Esophagus mucosa (tissue), 1 donor: ENCODE data around the gene ZNF768. TPM values are rescaled to one million over a fixed set of nuclear protein-coding genes. Genes with fewer than 3 reads are reported as not detected.
A peak's percentile ranks its signal among the peaks of the same experiment; 100 is the strongest.

Source experiments
- ATAC-seq: fragments of 200-7000 bp; cut with Tn5 transposase; one replicate; pipeline ENCODE4 v1.9.1; 2020
- total RNA-seq: library from RNA; stranded (reverse); gene quantifications from one replicate; pipeline ENCODE4 v1.2.4, GENCODE V29; 2023
- donor health status: DM: yes; HTN: yes; CAD: no.

The ZNF768 gene
- total RNA-seq, result 11.7 TPM

DNA sequence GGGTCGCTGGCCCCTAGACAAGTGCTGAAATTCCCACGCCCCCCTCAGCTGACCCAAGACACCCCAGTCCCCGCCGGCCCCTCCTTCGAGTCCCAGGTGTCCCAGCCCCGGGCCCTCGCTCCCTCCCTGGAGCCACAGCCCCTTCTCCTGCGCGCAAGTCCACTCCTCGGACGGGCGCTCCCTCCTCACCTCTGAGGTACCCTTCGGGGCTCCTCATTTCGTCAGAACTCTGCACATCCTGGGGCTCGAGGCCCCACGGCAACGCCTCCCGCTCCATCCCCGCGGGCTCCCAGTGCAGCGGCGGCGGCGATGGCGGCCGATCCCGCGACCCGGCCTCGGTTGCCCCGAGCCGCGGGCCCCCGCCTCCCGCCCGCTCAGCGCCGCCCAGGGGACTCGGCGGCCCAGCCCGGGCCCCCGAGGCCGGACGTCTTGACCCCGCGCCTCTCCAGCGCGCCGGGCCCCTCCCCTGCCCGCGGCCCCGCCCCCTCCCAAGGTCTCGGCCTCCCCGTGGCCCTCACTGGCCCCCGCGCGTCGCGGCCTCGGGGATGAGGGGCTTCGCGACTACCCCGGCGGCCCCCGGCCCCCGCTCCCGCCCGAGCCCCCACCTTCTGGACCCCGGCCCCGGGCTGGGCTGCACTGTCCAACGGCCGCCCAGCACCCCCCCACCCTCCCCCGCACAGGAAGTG is at the start of gene ZNF768:
TSS of gene ZNF768 (minus strand) at position 430 of the 686 bp plus-strand sequence. CDS start at position 277, 153 bp downstream.
- ATAC-seq, result peak; percentile 12

DNA sequence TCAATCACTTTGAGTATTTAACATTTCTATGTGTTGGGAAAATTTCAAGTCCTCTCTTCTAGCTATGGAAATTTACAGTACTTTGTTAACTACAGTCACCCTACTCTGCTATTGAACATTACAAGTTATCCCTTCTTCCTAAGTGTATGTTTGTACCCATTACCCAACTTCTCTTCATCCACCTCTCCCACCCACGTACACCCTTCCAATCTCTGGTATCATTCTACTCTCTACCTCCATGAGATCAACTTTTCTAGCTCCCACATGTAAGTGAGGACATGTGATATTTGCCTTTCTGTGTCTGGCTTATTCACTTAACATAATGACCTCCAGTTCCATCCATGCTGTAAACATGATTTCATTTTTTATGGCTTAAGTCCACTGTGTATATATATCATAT is 48.3 kb upstream of the ZNF768 start:
- ATAC-seq, result no peak

DNA sequence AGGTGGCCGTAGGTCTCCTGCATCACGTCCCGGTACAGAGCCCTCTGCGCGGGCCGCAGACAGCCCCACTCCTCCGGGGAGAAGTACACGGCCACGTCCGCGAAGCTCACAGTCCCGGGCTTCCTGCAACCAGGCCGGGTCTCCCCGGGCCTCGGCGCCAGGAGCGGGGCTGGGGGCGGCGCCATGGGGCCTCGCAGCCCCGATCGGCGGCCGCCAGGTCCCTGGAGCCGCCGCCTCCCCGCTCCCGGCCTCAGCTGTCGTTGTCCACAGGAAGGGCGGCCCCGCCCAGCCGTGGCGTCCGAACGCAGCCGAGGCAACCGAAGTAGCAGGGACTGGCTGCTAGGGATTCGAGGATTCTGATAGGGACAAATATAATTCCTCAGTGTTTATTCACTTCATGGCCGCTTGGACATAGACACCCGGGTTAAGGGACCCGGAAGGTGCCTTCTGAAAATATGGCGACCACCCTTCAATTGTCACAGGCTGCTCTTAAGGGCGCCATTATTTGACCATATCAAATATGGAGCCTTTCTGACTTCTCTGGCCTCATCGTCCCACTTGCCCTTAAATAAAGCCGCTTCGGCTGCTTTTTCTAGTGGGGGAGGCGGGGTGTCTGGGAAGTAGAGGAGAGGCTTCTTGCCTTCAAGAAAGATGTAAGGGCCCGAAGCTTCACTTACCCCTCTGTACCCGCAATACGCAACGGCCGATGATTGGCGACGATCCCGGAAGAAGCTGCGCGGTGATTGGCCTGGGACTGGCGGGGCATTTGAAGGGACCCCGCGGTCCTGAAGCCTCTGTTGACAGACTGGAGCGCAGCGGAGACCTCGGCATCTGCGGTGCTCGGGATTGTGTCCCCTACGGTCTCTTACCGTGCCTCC is 45.3 kb upstream of the ZNF768 start, which contains the start of gene ZNF688:
TSS of gene ZNF688 (minus strand) at position 270 of the 878 bp plus-strand sequence. CDS start at position 185, 85 bp downstream.
- ATAC-seq, result peak; percentile 78

DNA sequence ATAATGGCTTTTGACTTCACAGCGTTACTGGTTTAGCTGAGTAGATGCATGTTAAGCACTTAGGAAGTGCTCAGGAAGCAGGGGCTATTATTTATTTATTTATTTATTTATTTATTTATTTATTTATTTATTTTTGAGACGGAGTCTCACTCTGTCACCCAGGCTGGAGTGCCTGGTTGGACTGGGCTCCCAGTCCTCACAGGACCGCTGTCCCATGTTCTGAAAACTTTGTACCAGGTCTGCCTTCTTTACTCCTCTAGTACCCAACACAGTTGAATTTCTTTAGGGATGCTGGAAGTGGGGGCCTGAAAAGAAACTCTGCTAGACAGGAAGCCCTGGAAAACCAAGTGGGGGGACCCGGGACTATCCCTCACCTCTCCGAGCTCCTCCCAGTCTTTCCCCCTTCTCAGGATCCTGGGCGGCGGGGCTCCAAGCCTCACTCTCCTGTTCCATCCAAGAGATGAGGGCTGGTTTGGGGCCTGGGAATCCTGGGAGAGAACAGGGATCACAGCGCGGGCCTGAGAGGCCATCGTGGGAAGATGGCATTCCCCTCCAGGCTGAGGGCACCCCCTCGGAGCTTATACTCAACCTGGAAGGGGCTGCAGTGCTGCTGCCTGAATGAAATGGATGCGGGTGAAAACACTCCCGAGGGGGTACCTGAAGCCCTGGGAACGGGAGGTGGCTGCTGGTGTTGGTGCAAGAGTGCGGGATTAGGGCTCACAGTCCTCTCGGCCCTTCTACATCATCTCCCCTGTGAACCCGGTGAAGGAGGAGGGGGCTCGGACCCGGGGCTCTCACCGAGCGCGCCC is 44.5 kb upstream of the ZNF768 start:
- ATAC-seq, result no peak

DNA sequence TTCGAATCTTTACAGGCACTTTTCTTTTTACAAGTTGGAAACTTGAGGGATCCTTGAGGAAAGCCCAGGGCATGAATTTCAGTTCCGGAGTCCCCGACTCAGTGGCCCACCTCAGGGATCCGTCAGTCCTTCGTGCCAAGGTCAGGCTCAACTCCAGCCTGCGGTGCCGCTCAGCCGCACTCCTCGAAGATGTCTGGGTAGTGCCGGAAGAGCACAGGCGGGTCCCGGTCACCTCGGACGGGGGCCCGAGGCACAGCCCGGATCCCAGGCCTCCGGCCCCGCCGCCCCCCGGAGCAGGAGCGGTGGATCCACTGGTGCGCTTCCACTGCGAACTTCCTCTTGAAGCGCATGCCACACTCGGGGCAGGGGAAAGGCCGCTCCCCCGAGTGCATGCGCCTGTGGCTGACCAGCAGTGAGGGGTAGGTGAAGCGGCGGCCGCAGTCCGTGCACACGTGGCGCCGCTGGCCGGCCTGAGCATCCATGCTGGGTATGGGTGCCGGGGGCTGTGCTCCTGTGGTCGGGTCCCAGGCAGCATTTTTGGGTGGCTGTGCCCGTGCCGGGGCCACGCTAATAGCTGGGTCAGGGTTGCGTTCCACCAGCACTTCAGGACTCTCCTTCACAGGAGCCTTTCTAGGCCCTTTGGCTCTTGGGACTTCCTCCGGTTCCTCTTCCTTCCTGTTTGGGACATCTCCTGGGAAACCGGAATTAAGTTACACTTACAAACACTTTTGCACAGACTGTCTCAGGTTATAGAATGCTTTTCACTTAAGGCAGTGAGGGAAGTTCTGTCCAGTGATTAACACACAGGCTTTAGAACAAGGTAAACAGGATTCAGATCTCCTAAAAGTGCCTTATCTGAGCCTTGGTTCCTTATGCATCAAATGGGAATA is 43.6 kb upstream of the ZNF768 start:
- ATAC-seq, result no peak

DNA sequence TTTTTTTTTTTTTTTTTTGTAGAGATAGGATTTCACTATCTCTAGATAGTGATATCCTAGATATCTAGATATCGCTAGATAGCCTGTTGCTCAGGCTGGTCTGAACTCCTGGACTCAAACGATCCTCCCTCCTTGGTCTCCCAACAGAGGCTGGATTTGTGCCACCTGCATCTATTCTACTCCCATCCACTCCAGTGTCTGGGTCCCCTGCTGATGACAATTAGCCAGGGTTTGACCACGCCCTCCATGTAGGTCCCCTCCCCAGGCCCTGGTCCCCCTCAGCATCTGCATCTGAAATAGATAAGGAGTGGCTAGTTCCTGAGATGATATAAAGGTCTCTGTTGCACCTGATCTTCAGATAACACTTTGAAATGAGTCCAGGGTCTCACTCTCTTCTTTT is 42.9 kb upstream of the ZNF768 start:
- ATAC-seq, result no peak

DNA sequence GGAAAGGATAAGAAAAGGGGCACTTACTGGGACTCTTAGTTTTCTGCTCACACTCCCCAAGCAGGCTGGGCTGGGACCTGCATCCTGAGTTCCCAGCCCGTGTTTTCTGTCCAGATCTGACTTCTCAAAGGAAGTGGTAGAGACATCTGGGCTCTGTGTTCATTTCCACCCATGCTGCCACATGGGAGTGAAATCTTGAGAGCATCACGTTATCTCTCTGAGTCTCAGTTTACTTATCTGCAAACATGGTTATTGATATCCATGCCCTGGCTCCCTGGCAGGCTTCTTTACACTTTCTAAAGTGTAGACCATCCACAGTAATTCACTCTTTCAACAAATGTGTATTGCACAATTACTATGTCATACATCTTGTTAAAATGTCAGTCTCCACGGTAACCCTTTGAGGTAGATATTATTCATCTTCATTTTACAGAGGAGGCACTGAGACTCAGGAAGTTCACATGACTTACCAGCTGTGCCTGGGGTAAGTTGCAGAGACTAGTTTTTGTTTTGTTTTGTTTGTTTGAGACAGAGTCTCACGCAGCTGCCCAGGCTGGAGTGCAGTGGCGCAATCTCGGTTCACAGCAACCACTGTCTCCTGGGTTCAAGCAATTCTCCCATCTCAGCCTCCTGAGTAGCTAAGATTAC is 41.7 kb upstream of the ZNF768 start:
- ATAC-seq, result peak; percentile 71

DNA sequence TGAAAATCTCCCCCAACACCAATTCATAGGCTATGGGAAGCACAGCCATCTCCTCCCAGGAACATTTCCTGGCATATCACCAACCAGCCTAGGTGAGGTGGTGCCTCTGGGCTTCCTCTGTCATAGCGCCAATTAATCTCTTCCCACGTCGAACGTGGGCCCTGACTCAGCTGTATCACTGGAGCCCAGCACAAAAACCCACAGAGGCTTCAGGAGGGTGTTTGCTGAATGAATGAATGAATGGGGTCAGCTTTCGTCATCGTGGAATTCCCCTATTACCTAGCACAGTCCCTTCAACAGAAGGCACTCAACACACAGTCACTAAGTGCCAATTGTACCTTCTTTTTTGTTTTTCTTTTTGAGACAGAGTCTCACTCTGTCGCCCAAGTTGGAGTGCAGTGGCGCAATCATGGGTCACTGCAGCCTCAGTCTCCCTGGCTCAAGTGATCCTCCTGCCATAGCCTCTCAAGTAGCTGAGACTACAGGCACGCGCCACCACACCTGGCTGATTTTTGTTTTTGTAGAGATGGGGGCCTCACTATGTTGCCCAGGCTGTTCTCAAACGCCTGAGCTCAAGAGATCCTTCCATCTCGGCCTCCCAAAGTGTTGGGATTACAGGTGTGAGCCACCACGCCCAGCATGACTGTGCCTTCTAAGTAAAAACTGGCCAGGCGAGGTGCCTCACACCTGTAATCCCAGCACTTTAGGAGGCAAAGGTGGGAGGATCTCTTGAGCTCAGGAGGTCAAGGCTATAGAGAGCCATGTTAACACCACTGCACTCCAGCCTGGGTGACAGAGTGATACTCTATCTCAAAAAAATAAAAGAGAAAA is 41.0 kb upstream of the ZNF768 start:
- peak; percentile 6 for ATAC-seq

DNA sequence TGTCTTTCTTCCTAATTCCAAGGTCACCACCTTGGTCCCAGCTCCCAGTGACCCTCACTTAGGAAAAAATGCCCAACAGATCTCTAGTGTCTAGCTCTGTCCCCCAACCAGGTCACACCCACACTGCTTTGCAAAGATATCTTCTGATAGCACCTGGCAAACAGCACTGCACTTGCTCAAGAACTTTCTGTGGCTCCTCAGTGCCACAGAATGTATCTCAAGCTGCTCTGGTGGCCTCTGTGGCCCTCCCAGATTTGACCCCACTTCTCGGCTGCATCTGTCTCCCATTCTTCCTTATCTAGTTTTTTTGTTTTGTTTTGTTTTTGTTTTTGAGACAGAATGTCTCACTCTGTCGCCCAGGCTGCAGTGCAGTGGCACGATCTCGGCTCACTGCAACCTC is 40.2 kb upstream of the ZNF768 start:
- no peak for ATAC-seq

DNA sequence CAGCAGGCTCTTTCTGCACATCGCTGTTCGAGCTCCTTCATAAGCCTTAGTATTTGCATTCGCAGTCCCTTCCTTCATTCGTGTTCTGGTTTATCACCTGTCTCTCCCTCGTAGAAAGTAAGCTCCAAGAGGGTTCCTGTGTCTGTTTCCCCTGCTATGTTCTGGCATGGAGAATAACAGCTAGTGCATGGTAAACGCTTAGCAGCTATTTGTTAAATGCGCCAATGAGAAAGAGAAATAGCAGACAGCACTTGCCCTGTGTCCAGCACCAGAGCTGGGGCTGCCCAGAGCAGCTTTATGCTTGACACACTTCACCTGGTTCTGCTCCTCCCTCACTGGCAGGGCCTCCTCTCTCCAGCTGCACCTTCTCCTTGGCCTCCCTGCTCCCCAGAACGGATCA is 39.6 kb upstream of the ZNF768 start:
- no peak for ATAC-seq

DNA sequence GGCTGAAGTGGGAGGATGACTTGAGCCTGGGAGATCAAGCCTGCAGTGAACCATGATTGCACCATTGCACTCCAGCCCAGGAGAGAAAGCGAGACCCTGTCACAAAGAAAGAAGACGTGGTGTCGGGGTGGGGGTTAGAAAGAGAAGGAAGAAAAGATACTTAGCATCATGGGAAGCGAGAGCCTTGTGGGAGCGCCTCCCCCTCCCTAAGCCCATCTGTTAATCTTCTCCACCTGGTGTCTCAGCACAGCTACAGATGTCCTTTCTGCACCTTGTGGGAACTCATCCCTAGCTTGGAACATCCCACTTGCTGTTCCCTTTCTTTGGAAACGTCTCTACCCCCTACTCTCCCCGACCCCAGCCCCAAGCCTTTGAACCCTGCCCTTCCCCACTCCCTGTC is 39.2 kb upstream of the ZNF768 start:
- no peak for ATAC-seq

DNA sequence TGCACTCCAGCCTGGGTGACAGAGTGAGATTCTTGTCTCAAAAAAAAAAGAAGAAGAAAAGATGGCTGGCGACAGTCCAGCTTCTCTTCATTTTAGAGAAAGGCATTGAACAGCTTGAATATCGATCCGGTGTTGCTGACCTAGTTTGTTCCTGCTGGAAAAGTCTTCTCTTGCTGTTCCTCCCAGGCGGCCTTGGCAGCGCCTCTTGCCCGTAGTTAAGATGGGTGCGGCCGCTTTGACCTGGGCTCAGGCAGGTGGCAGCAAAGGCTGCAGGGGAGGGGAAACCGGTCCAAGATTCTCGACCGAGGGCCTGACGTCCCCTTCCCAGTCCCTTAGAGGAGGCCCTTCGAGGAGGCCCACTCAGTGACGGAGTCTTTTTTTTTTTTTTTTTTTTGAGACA is 35.7 kb upstream of the ZNF768 start:
- ATAC-seq, result no peak

DNA sequence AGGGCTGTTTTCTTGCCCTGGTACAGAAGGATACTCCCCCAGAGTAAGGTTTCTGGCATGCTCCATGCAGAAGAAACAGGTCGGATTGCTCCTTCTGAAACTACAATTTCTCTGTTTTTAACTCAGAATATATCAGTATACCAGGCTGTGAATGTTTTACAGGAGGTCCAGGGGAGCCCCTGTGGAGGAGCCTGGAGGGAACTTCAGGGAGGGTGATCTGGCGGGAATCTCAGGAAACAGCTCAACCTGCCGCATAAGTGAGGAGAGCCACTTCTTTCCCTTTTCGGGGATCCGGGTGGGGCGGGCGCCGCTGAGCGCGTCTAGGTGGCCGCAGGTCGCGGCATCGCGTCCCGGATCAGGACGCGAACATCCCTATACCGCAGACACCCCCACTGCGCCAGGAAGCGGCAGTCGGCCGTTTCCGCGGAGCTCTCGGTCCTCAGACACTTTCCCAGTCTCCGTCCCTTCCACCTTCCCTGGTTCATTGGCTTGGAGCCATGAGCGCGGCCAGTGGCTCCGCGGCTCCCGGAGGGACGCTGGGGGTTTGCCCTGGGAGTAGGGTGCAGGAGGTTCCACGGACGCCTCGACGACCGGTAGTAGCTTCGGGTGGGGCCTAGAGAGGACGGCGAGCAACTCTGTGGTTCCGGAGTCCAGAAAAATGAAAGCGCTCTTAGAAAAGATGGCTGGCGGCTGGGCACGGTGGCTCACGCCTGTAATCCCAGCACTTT is 34.9 kb upstream of the ZNF768 start:
- no peak for ATAC-seq

DNA sequence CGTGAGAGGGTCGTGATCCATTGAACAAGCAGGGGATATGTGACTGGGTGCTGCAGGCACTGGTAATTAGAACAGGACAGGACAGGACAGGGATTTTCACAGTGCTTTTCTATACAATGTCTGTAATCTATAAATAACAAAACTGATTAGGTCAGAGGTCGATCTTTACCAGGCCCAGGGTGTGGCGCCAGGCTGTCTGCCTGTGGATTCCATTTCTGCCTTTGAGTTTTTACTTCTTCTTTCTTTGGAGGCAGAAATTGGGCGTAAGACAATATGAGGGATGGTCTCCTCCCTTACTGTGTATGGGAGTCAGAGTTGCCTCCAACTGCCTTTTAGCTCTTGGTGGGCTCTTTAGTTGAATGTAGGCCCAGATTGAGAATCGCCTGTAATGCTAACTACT is 33.3 kb upstream of the ZNF768 start:
- no peak for ATAC-seq

DNA sequence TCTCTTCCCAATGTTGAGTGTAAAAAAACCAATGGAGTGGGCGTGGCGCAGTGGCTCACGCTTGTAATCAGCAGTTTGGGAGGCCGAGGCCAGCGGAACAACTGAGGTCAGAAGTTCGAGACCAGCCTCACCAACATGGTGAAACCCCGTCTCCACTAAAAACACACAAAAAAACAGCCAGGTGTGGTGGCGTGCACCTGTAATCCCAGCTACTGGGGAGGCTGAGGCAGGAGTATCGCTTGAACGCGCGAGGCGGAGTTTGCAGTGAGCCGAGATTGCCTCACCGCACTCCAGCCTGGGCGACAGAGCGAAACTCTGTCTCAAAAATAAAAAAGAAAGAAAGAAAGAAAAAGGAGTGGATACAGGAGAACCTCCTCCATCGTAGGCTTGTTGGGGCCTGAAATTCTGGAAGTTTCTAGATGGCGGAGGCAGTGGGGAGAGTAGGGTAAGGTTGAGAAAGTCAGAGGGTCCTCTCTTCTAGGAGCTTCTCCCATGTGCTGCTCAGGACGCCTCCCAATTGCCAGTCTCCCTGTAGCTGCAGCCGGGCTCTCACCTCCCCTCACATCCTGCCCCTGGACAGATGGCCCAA is 32.5 kb upstream of the ZNF768 start:
- no peak for ATAC-seq

DNA sequence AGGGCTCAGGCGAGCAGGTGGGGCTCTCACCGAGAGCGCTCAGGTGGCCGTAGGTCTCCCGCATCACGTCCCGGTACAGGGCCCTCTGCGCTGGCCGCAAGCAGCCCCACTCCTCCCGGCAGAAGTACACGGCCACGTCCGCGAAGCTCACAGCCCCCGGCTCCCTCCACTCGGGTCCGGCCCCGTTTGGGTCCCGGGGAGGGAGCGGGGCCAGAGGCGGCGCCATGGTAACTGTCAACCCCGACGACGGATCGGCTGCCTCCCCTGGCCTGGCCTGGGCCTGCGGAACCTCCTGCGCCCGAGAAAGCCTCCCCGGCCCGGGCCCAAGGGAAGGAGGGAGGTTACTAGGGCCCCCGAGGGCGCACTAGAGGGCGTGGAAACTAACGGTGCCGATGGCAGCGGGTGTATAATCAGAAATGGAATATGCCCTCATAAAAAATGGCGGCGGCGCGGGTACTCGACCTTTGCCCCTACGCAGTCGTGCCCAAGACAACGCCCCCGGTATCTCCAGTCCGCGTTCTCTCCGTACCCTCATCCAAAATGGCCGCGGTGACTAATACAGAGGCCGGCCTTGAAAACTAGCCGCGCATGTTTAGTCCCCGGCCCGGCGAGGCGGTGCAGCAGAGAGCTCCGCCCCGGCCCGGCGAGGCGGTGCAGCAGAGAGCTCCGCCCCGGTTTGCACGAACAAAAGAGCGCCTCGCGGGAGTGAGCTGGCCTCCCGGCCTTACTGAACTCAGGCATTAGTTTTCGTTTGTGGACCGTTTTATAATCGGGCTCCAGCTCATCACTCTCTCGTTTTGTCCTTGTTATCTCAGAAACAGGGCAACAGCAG is 31.8 kb upstream of the ZNF768 start, which contains the start of gene ZNF764:
TSS of gene ZNF764 (minus strand) at position 418 of the 832 bp plus-strand sequence. CDS start at position 226, 192 bp downstream.
- peak; percentile 97 for ATAC-seq

DNA sequence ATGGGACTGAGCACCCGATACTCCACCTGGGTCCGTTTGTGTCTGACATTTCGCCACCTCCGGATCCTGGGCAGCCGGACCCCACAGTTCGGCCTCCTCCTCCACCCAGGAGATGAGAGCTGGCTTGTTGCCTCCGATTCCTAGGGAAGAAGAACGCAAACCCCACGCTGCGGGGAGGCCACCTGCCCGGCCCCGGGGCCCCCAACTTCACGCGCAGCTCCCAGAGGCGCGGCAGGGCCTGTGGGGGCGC is 31.3 kb upstream of the ZNF768 start:
- no peak for ATAC-seq

DNA sequence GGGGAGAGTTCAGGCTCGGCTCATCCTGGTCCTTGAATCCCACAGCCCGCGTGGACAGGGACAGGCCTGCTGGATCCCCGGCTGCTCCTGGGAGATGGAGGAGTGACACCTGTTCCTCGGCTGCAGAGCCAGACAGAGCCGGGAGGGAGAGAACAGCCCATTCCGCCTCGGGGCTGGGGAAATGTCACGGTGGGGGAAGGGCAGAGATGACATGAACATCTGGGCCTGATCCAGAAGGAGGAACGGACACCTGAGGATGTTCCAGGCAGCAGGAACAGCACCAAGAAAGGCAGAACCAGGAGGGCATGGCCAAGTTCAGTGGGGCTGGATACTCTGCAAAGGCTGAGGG is 29.7 kb upstream of the ZNF768 start:
- ATAC-seq, result no peak
